Frontal cortex (tissue), 4 donors: ENCODE measurements around the gene STAB1. TPM values are rescaled to one million over a fixed set of nuclear protein-coding genes. Genes with fewer than 3 reads are reported as not detected.
"Not testable (repeated sequence)": the region's sequence is repeated elsewhere in the genome, so short reads cannot be mapped to it uniquely, and the experiment has no call there.

Experiments
- DNase-seq, 2 donors: peaks; one replicate each; pipeline ENCODE4 v3.0.0; 2012; ENCODE audit warnings: low spot score in 2 of 2
- FAIRE-seq: peaks from 2 replicates; lab custom pipeline; 2012; peaks lifted over from hg19 to GRCh38; lab: Jason Lieb, UNC
- total RNA-seq: library from RNA; depleted of rRNA; stranded (reverse); fragments of >200 nt; gene quantifications from one replicate; pipeline ENCODE4 v1.2.3, GENCODE V29; 2014
- donor health status: control.
- donor health status: control.
- donor health status: control.

The STAB1 gene
- total RNA-seq, 1 donor from 2014 or later, result 13.9 TPM

GRCh38 chr3:52520716-52521487 lies 25.8 kb downstream of the STAB1 start:
- FAIRE-seq, result no peak
- no peak for DNase-seq

- FAIRE-seq (no peak), DNase-seq (no peak)
Measured at GRCh38 chr3:52521488-52521824, 26.3 kb downstream of the STAB1 start.

- DNase-seq (no peak), FAIRE-seq (no peak)
Measured at GRCh38 chr3:52521881-52522650, 26.9 kb downstream of the STAB1 start.

- FAIRE-seq (no peak), DNase-seq (no peak)
Measured at GRCh38 chr3:52522651-52523251, 27.6 kb downstream of the STAB1 start.

GRCh38 chr3:52523386-52524257 lies 28.5 kb downstream of the STAB1 start:
- no peak for FAIRE-seq
- DNase-seq, result no peak

- FAIRE-seq (no peak), DNase-seq (no peak)
Measured at GRCh38 chr3:52524258-52524751, 29.2 kb downstream of the STAB1 start.

- DNase-seq (no peak), FAIRE-seq (no peak)
Measured at GRCh38 chr3:52524752-52525679, 29.9 kb downstream of the STAB1 start.

GRCh38 chr3:52525680-52526561 lies 30.8 kb downstream of the STAB1 start:
- no peak for DNase-seq
- no peak for FAIRE-seq

- not testable (repeated sequence) for DNase-seq, FAIRE-seq
Measured at GRCh38 chr3:52526671-52527038, 31.5 kb downstream of the STAB1 start.

GRCh38 chr3:52527039-52527731 lies 32.0 kb downstream of the STAB1 start:
- FAIRE-seq, result no peak
- peak in 1 of 2 donors; percentile 11 for DNase-seq

GRCh38 chr3:52527732-52528585 lies 32.8 kb downstream of the STAB1 start:
- peak; percentile 8 to 15 for DNase-seq
- FAIRE-seq, result no peak

- DNase-seq, result peak; percentile 14 to 18
Measured at GRCh38 chr3:52528586-52529375, 33.6 kb downstream of the STAB1 start.

GRCh38 chr3:52529376-52530333 lies 34.5 kb downstream of the STAB1 start:
- no peak for DNase-seq

More at GRCh38 chr3:52528586-52529375, 33.6 kb downstream of the STAB1 start:
- FAIRE-seq, result no peak

More at GRCh38 chr3:52529376-52530333, 34.5 kb downstream of the STAB1 start:
- FAIRE-seq, result no peak
